Thyroid gland (tissue), 4 donors: ENCODE data around the gene PASK.

Experiments used
- POLR2A ChIP-seq, 2 donors: fragments of 450-650 bp; IDR thresholded peaks; one replicate each; pipeline ENCODE4 v1.6.1; 2017; ENCODE audit warnings: antibody characterized with exemption in 2 of 2, mild to moderate bottlenecking in 2 of 2, moderate library complexity in 1 of 2
- TF ChIP-seq, protein P1 (sequence below), 6 experiments: fragments of 200-600 bp in 3 of 6; fragments of 450-650 bp in 3 of 6; sonication (generic) in 3 of 6; IDR thresholded peaks; one replicate each; pipeline ENCODE4 v1.5.1; 2016 to 2019; ENCODE audit warnings: antibody characterized with exemption in 6 of 6, mild to moderate bottlenecking in 2 of 6, inconsistent platforms in 1 of 6, moderate library complexity in 1 of 6

DNA sequence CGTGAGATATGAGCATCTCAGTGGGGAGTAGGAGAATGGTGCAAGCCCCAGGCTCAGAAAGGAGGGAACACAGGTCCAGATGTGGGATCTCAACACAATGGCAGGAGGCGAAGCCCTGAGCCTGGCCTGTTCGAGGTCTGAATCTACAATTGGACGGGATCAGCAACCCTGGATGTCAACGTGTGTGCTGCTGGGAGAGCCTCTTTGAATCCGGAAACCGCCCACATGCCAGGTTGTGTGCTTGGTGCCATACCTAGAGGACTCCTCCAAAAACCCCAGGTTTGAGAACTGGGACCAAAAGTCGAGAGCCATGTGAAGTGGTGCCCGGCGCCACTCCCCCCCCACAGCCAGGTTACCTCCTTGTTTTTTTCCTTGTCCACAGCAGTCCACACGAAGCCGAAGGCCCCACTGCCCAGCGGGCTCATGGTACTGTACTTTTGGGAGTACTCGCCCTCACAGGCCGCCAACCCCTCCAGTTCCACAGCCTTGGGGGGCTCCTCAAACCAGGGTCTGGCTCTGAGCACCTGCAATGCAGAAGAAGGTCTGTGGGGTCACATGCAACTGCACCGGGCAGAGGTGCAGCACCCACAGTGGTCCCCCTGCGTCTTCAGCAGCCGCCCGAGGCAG, 26.8 kb downstream of the PASK start:
- TF ChIP-seq, protein P1, sequence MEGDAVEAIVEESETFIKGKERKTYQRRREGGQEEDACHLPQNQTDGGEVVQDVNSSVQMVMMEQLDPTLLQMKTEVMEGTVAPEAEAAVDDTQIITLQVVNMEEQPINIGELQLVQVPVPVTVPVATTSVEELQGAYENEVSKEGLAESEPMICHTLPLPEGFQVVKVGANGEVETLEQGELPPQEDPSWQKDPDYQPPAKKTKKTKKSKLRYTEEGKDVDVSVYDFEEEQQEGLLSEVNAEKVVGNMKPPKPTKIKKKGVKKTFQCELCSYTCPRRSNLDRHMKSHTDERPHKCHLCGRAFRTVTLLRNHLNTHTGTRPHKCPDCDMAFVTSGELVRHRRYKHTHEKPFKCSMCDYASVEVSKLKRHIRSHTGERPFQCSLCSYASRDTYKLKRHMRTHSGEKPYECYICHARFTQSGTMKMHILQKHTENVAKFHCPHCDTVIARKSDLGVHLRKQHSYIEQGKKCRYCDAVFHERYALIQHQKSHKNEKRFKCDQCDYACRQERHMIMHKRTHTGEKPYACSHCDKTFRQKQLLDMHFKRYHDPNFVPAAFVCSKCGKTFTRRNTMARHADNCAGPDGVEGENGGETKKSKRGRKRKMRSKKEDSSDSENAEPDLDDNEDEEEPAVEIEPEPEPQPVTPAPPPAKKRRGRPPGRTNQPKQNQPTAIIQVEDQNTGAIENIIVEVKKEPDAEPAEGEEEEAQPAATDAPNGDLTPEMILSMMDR (IDR thresholded peaks at IDR 0.05), result no peak
- no peak for TF ChIP-seq POLR2A (IDR thresholded peaks at IDR 0.05)
